ENCODE data around the gene PTP4A1.

DNA sequence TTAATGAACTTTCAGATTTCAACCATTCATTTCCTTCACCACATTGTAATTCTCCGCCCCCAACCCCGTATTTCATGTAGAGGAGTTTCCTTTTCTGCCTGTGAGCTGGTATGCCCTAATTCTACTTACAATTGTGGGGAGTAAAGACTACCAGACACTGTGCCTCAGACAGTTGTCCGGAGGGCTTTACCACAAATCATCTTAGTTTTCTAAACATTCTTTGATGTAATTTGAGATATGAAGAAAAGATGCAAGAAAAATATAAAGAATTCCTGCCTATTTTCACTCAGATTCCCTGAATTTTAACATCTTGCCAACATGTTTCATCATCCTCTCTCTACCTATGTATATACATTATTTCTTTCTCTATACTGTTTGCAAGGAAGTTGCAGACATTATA, 28.3 kb upstream of the PTP4A1 start:
- TF ChIP-seq, protein P1, sequence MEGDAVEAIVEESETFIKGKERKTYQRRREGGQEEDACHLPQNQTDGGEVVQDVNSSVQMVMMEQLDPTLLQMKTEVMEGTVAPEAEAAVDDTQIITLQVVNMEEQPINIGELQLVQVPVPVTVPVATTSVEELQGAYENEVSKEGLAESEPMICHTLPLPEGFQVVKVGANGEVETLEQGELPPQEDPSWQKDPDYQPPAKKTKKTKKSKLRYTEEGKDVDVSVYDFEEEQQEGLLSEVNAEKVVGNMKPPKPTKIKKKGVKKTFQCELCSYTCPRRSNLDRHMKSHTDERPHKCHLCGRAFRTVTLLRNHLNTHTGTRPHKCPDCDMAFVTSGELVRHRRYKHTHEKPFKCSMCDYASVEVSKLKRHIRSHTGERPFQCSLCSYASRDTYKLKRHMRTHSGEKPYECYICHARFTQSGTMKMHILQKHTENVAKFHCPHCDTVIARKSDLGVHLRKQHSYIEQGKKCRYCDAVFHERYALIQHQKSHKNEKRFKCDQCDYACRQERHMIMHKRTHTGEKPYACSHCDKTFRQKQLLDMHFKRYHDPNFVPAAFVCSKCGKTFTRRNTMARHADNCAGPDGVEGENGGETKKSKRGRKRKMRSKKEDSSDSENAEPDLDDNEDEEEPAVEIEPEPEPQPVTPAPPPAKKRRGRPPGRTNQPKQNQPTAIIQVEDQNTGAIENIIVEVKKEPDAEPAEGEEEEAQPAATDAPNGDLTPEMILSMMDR (IDR thresholded peaks at IDR 0.05): no peak
- TF ChIP-seq POLR2AphosphoS5 (IDR thresholded peaks at IDR 0.05; ENCODE audit: low read depth, low read length) (no peak), SIN3A (IDR thresholded peaks at IDR 0.05; ENCODE audit: borderline replicate concordance, insufficient read depth, low read depth, low read length) (no peak)

Data from Panc1 (cell line).